PFSK-1 (cell line): ENCODE data around the gene TBXAS1. TPM values are rescaled to one million over a fixed set of nuclear protein-coding genes. Genes with fewer than 3 reads are reported as not detected.

Experiments used
- FOXP2 ChIP-seq: optimal IDR thresholded peaks from 2 replicates; pipeline ENCODE3; 2011; ENCODE audit warnings: borderline replicate concordance, control low read depth, inconsistent platforms; ENCODE audit not compliant: insufficient read depth; ENCODE audit errors: extremely low read length, extremely low read depth
- POLR2AphosphoS5 ChIP-seq: IDR thresholded peaks from 2 replicates; pipeline ENCODE4 v1.6.1; 2012; ENCODE audit warnings: low read depth, mild to moderate bottlenecking, control low read depth, low read length, moderate library complexity
- SIN3A ChIP-seq: IDR thresholded peaks from 2 replicates; pipeline ENCODE4 v1.6.1; 2012; ENCODE audit warnings: mild to moderate bottlenecking, low read length, moderate library complexity, borderline replicate concordance; ENCODE audit not compliant: insufficient read depth
- TAF1 ChIP-seq: IDR thresholded peaks from 2 replicates; pipeline ENCODE4 v1.6.1; 2012; ENCODE audit warnings: low read length, control low read depth, borderline replicate concordance; ENCODE audit not compliant: insufficient read depth
- polyA plus RNA-seq: library from polyadenylated mRNA; unstranded; fragments of >200 nt; gene quantifications from one replicate; pipeline ENCODE4 v1.2.1, GENCODE V29; 2012; ENCODE audit warnings: low read depth, missing spikeins; ENCODE audit not compliant: insufficient read length
- TF ChIP-seq, protein P1 (sequence below), 2 experiments: IDR thresholded peaks; 2 replicates each; pipeline versions ENCODE4 v1.6.1 to v1.8.0; 2011 to 2012; ENCODE audit warnings: low read depth in 2 of 2, low read length in 2 of 2, control low read depth in 1 of 2, inconsistent platforms in 1 of 2, mild to moderate bottlenecking in 1 of 2, moderate library complexity in 1 of 2; ENCODE audit not compliant: insufficient read depth in 1 of 2

TBXAS1 gene
- not detected for polyA plus RNA-seq

DNA sequence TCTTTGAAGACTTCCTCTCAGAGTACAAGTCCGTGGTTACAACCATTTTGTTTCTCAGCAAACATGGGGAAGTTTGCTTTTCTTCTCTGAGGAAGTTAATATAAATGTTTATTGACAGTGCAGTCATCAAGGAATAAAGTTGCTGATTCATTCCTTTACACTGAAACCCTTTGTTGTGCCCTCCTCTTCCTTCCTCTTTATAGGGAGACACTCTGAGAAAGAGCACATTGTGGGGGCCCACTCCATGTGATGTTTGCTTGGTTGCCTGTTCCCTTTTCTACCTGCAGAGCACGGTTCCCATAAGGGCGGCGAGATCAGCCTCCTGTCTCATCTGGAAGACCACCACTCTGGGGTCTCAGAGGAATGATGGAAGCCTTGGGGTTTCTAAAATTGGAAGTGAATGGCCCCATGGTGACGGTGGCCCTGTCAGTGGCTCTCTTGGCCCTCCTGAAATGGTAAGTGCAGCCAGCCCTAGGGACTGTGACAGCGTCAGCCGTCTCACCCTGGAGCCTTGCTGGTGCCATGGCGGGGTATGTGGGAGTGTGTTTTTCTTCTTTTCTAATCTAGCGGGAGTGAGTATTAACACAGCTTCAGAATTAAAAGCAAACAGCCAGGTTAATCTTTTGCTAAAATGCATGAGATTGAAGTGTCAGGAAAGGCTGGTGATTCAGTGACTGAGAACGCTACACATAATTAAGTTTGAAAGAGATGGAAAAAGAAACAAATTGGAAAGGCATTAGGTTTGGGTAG, at the start of gene TBXAS1:
TSS of gene TBXAS1 (plus strand) at position 240 of the 750 bp plus-strand sequence. CDS start at position 367, 127 bp downstream.
- TF ChIP-seq FOXP2, result no peak
- TF ChIP-seq POLR2AphosphoS5, result no peak
- TF ChIP-seq, protein P1, sequence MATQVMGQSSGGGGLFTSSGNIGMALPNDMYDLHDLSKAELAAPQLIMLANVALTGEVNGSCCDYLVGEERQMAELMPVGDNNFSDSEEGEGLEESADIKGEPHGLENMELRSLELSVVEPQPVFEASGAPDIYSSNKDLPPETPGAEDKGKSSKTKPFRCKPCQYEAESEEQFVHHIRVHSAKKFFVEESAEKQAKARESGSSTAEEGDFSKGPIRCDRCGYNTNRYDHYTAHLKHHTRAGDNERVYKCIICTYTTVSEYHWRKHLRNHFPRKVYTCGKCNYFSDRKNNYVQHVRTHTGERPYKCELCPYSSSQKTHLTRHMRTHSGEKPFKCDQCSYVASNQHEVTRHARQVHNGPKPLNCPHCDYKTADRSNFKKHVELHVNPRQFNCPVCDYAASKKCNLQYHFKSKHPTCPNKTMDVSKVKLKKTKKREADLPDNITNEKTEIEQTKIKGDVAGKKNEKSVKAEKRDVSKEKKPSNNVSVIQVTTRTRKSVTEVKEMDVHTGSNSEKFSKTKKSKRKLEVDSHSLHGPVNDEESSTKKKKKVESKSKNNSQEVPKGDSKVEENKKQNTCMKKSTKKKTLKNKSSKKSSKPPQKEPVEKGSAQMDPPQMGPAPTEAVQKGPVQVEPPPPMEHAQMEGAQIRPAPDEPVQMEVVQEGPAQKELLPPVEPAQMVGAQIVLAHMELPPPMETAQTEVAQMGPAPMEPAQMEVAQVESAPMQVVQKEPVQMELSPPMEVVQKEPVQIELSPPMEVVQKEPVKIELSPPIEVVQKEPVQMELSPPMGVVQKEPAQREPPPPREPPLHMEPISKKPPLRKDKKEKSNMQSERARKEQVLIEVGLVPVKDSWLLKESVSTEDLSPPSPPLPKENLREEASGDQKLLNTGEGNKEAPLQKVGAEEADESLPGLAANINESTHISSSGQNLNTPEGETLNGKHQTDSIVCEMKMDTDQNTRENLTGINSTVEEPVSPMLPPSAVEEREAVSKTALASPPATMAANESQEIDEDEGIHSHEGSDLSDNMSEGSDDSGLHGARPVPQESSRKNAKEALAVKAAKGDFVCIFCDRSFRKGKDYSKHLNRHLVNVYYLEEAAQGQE (IDR thresholded peaks at IDR 0.05; ENCODE audit: insufficient read depth in 1 of 2, low read depth in 2 of 2, low read length in 2 of 2), result no peak
- no peak for TF ChIP-seq TAF1
- TF ChIP-seq SIN3A, result no peak

DNA sequence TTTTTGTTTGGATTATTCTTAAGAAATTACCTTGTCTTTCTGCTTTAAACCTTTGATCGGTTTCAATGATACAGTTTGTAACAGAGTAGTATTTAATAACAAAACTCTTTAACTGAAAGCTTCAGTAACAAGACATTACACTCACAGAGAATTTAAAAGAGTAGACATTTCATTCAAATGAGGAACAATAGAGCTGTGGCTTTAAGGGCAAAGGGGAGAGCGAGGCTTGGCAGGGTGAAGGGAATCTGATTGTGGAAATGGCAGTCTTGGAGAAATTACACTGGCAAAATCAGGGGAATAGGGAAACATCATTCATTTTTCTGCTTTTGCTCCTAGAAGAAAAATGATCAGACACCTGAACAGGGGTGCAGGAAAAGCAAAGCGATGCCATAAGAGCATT, 46.1 kb upstream of the TBXAS1 start:
- TF ChIP-seq POLR2AphosphoS5 (no peak), TAF1 (no peak), SIN3A (no peak), FOXP2 (no peak)
- TF ChIP-seq, protein P1 (IDR thresholded peaks at IDR 0.05; ENCODE audit: insufficient read depth in 1 of 2, low read depth in 2 of 2, low read length in 2 of 2), result no peak

DNA sequence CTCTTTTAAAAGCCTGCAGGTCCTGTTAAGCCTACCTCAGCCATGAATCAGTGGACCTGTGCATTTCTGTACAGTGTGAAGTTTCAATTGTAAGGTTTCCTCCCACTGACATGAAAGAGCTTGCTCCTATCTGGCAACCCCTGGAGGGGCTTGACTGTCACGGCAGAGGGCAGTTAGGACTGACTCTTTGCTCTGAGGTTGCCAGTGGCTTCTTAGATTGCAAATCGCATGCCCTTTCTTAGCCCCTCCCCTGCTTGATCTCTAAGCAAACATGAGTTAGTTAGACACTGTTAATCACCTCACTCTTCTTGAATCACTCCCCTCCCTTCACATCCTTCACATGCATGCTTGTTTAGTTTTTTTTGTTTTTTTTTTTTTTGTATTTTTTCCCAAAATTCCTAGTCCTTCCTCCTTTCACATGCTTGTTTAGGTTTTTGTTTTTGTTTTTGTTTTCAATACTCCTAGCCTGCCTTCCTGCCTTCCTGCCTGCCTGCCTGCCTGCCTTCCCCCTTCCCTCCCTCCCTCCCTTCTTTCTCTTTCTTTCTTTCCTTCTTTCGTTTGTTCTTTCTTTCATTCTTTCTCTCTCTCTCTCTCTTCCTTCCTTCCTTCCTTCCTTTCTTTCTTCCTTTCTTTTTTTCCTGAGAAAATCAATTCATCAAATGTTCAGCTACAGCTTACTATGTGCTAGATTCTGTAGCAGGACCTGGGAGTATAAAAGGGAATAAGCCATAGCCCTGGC, 45.2 kb upstream of the TBXAS1 start:
- no peak for TF ChIP-seq FOXP2
- TF ChIP-seq SIN3A, result no peak
- TF ChIP-seq, protein P1 (IDR thresholded peaks at IDR 0.05; ENCODE audit: insufficient read depth in 1 of 2, low read depth in 2 of 2, low read length in 2 of 2), result no peak
- no peak for TF ChIP-seq TAF1
- no peak for TF ChIP-seq POLR2AphosphoS5

DNA sequence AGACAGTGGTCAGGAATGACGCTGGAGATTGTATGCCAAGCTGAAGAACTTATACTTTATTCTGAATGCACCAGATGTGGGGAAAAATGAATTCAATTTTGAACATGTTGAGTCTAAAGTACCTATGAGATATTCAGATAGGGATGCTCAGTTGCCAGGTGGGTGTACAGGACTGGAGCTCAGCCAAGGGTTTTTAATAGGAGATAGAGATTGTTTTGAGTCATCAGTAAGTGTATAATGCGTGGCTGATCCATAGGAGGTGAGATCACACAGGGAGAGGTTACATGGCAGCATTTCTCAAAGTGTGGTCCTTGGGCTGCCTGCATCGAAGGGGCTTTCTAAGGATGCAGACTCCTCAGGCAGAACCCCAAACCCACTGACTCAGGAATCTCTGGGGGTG, 44.4 kb upstream of the TBXAS1 start:
- TF ChIP-seq, protein P1 (IDR thresholded peaks at IDR 0.05; ENCODE audit: insufficient read depth in 1 of 2, low read depth in 2 of 2, low read length in 2 of 2), result no peak
- TF ChIP-seq SIN3A (no peak), FOXP2 (no peak), POLR2AphosphoS5 (no peak), TAF1 (no peak)
